ENCODE measurements around the gene KCNH4. TPM values are rescaled to one million over a fixed set of nuclear protein-coding genes. Genes with fewer than 3 reads are reported as not detected.

Gene KCNH4
- total RNA-seq, 1 experiment from 2014 or later, result 0.28 TPM

GRCh38 chr17:42184713-42185620, 4.0 kb upstream of the KCNH4 start, which contains the start of gene HCRT:
TSS of gene HCRT (minus strand) at chr17:42185452. CDS start at chr17:42185365, 87 bp downstream.
- TF ChIP-seq CTCF (conservative IDR thresholded peaks at IDR 0.05; ENCODE audit: low read depth, low read length) (no peak), EZH2 (IDR thresholded peaks at IDR 0.05; ENCODE audit: borderline replicate concordance, low read depth, low read length, poor library complexity, severe bottlenecking) (no peak)
- CTCF ChIA-PET, result interaction anchor here (0.5 kb wide), 1 partner anchor 172 kb away, joined by 6 read pairs; no protein-coding TSS in a partner anchor
- BruUV-seq (replicated peaks), result no TSS peak
- no peak for DNase-seq (ENCODE audit: low spot score)
- POLR2A ChIA-PET (ENCODE audit: low non-redundant PET), result no interaction called here
- no peaks in the 10 kb centered on the region for H3K9me3 ChIP-seq (ENCODE audit: low read depth, low read length, poor library complexity, severe bottlenecking)
- H3K27ac ChIP-seq (ENCODE audit: low read depth, low read length, poor library complexity, severe bottlenecking), result no peak within 1 kb of the TSS
- H3K36me3 ChIP-seq (ENCODE audit: insufficient read depth, low read length, poor library complexity, severe bottlenecking), result no peaks in the 10 kb centered on the region
- H3K27me3 ChIP-seq (replicated peaks; ENCODE audit: insufficient read depth, low read depth, low read length, poor library complexity), result no peaks in the 10 kb centered on the region
- H3K4me1 ChIP-seq (ENCODE audit: insufficient read depth, low read length, poor library complexity, severe bottlenecking), result peaks cover 4% of the 10 kb centered on the region
- intact Hi-C loops (cut with micrococcal nuclease; ENCODE audit: unreplicated experiment), result no loop called here
- H3K4me3 ChIP-seq (ENCODE audit: low read depth, low read length, poor library complexity, severe bottlenecking), result peak within 1 kb of the TSS; percentile 45

- H3K4me3 ChIP-seq (ENCODE audit: low read depth, low read length, poor library complexity, severe bottlenecking), result peak overlapping the region; percentile 45
- H3K4me1 ChIP-seq (ENCODE audit: insufficient read depth, low read length, poor library complexity, severe bottlenecking), result peaks cover 4% of the 10 kb centered on the region
- peak; percentile 63 for DNase-seq (ENCODE audit: low spot score)
- no peaks in the 10 kb centered on the region for H3K9me3 ChIP-seq (ENCODE audit: low read depth, low read length, poor library complexity, severe bottlenecking)
- TF ChIP-seq EZH2 (IDR thresholded peaks at IDR 0.05; ENCODE audit: borderline replicate concordance, low read depth, low read length, poor library complexity, severe bottlenecking) (no peak), CTCF (conservative IDR thresholded peaks at IDR 0.05; ENCODE audit: low read depth, low read length) (peak; percentile 60)
- H3K36me3 ChIP-seq (ENCODE audit: insufficient read depth, low read length, poor library complexity, severe bottlenecking), result no peaks in the 10 kb centered on the region
- intact Hi-C loops (cut with micrococcal nuclease; ENCODE audit: unreplicated experiment), result no loop called here
- no peaks in the 10 kb centered on the region for H3K27me3 ChIP-seq (replicated peaks; ENCODE audit: insufficient read depth, low read depth, low read length, poor library complexity)
- no peak overlapping the region for H3K27ac ChIP-seq (ENCODE audit: low read depth, low read length, poor library complexity, severe bottlenecking)
- CTCF ChIA-PET, result interaction anchor here (0.5 kb wide), 1 partner anchor 171 kb away, joined by 6 read pairs; no protein-coding TSS in a partner anchor
- POLR2A ChIA-PET (ENCODE audit: low non-redundant PET), result no interaction called here
- BruUV-seq (replicated peaks), result no TSS peak
Observed at GRCh38 chr17:42183741-42184711, 3.1 kb upstream of the KCNH4 start.

GRCh38 chr17:42182927-42183734, 2.2 kb upstream of the KCNH4 start:
- ChIA-PET CTCF (no interaction called here), POLR2A (ENCODE audit: low non-redundant PET) (no interaction called here)
- H3K4me3 ChIP-seq (ENCODE audit: low read depth, low read length, poor library complexity, severe bottlenecking), result peak overlapping the region; percentile 45

More at GRCh38 chr17:42182927-42183734, 2.2 kb upstream of the KCNH4 start:
- intact Hi-C loops (cut with micrococcal nuclease; ENCODE audit: unreplicated experiment), result no loop called here
- no peak for TF ChIP-seq EZH2 (IDR thresholded peaks at IDR 0.05; ENCODE audit: borderline replicate concordance, low read depth, low read length, poor library complexity, severe bottlenecking)
- no peak for TF ChIP-seq CTCF (conservative IDR thresholded peaks at IDR 0.05; ENCODE audit: low read depth, low read length)
- Histone ChIP-seq H3K9me3 (ENCODE audit: low read depth, low read length, poor library complexity, severe bottlenecking) (no peaks in the 10 kb centered on the region), H3K4me1 (ENCODE audit: insufficient read depth, low read length, poor library complexity, severe bottlenecking) (peaks cover 4% of the 10 kb centered on the region), H3K36me3 (ENCODE audit: insufficient read depth, low read length, poor library complexity, severe bottlenecking) (no peaks in the 10 kb centered on the region), H3K27ac (ENCODE audit: low read depth, low read length, poor library complexity, severe bottlenecking) (no peak overlapping the region), H3K27me3 (replicated peaks; ENCODE audit: insufficient read depth, low read depth, low read length, poor library complexity) (no peaks in the 10 kb centered on the region)
- DNase-seq (ENCODE audit: low spot score), result peak; percentile 41
- BruUV-seq (replicated peaks), result no TSS peak
